ENCODE results near the gene STRIP2.

DNA sequence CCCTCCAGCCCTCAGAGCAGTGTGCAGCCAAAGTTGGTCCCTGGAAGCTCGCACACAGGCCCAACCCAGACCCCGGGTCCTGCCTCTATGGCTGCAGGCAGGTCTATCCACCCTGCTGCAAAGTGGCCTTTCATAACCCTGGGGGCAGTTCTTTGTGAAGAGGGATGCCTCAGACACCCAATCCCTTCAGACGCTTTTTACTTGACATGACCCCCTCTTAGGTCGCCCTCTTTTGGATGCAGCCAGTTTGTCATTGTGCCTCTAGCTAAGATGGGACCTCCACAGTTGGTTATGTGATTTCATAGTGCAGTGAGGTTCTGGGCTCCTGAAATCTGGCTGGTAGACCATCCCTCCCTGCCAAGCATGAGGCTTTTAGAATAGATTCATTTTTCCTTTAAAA, 95.4 kb downstream of the STRIP2 start:
- no peak for TF ChIP-seq POLR2A (IDR thresholded peaks at IDR 0.05)
- TF ChIP-seq, protein P1, sequence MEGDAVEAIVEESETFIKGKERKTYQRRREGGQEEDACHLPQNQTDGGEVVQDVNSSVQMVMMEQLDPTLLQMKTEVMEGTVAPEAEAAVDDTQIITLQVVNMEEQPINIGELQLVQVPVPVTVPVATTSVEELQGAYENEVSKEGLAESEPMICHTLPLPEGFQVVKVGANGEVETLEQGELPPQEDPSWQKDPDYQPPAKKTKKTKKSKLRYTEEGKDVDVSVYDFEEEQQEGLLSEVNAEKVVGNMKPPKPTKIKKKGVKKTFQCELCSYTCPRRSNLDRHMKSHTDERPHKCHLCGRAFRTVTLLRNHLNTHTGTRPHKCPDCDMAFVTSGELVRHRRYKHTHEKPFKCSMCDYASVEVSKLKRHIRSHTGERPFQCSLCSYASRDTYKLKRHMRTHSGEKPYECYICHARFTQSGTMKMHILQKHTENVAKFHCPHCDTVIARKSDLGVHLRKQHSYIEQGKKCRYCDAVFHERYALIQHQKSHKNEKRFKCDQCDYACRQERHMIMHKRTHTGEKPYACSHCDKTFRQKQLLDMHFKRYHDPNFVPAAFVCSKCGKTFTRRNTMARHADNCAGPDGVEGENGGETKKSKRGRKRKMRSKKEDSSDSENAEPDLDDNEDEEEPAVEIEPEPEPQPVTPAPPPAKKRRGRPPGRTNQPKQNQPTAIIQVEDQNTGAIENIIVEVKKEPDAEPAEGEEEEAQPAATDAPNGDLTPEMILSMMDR (IDR thresholded peaks at IDR 0.05): no peak

Data from ovary (tissue), 3 donors.